Activated CD4-positive, alpha-beta memory T cell treated with anti-CD3 and anti-CD28 coated beads, Interleukin-2, amount 10 ng/mL, durations not matched to agents 7 days and 5 days (primary cell): ENCODE results near the gene CRYAA. TPM values are rescaled to one million over a fixed set of nuclear protein-coding genes. Genes with fewer than 3 reads are reported as not detected.

ENCODE experiments used
- CTCF ChIA-PET: fragments of 350-600 bp; sonication (Branson Sonifier 250); formaldehyde crosslinking; loops from one replicate; lab custom pipeline; 2021; ENCODE audit warnings: antibody characterized with exemption, inconsistent platforms; lab: Charles Lee
- POLR2A ChIA-PET: fragments of 350-600 bp; sonication (Branson Sonifier 250); formaldehyde crosslinking; loops from one replicate; lab custom pipeline; 2021; ENCODE audit warnings: antibody characterized with exemption; lab: Charles Lee
- DNase-seq: peaks from one replicate; pipeline ENCODE4 v3.0.0-alpha.2; 2020
- H3K27ac Mint-ChIP-seq: one replicate; pipeline ENCODE4 v1.8.0; 2021; ENCODE audit warnings: mild to moderate bottlenecking, mixed read lengths
- H3K27me3 Mint-ChIP-seq: one replicate; pipeline ENCODE4 v1.8.0; 2021; ENCODE audit warnings: mixed read lengths
- H3K36me3 Mint-ChIP-seq: one replicate; pipeline ENCODE4 v1.8.0; 2021; ENCODE audit warnings: low read depth, mixed read lengths
- H3K4me1 Mint-ChIP-seq: one replicate; pipeline ENCODE4 v1.8.0; 2021; ENCODE audit warnings: mixed read lengths
- H3K4me3 Mint-ChIP-seq: one replicate; pipeline ENCODE4 v1.8.0; 2021; ENCODE audit warnings: mild to moderate bottlenecking, mixed read lengths
- H3K9me3 Mint-ChIP-seq: one replicate; pipeline ENCODE4 v1.8.0; 2021; ENCODE audit warnings: mixed read lengths
- total RNA-seq, 2 experiments: library from RNA; stranded (reverse); gene quantifications; one replicate each; pipeline ENCODE4 v1.2.3, GENCODE V29; 2021

The CRYAA gene
- total RNA-seq, 2 experiments from 2014 or later, result not detected

GRCh38 chr21:43198376-43198775, 29.6 kb downstream of the CRYAA start:
- no peak for DNase-seq
- ChIA-PET POLR2A (no interaction called here), CTCF (no interaction called here)
- peaks cover 11% of the 10 kb centered on the region for H3K4me1 Mint-ChIP-seq
- H3K9me3 Mint-ChIP-seq, result peaks cover 24% of the 10 kb centered on the region
- no peak overlapping the region for H3K27ac Mint-ChIP-seq
- peaks cover 20% of the 10 kb centered on the region for H3K27me3 Mint-ChIP-seq
- no peak overlapping the region for H3K4me3 Mint-ChIP-seq
- H3K36me3 Mint-ChIP-seq, result peaks cover 7% of the 10 kb centered on the region

- DNase-seq, result no peak
- Mint-ChIP-seq H3K9me3 (peaks cover 24% of the 10 kb centered on the region), H3K4me3 (no peak overlapping the region), H3K4me1 (peaks cover 10% of the 10 kb centered on the region), H3K36me3 (peaks cover 7% of the 10 kb centered on the region), H3K27me3 (peaks cover 22% of the 10 kb centered on the region), H3K27ac (no peak overlapping the region)
- POLR2A ChIA-PET, result no interaction called here
- CTCF ChIA-PET, result no interaction called here
Measured at GRCh38 chr21:43201491-43201890, 32.7 kb downstream of the CRYAA start.

- POLR2A ChIA-PET, result no interaction called here
- CTCF ChIA-PET, result no interaction called here
- Mint-ChIP-seq H3K4me1 (no peaks in the 10 kb centered on the region), H3K27ac (no peak overlapping the region), H3K36me3 (peaks cover 4% of the 10 kb centered on the region), H3K27me3 (peaks cover 14% of the 10 kb centered on the region), H3K4me3 (no peak overlapping the region), H3K9me3 (peaks cover 19% of the 10 kb centered on the region)
- DNase-seq, result peak; percentile 6
Measured at GRCh38 chr21:43203591-43203990, 34.8 kb downstream of the CRYAA start.

GRCh38 chr21:43204638-43205037, 35.8 kb downstream of the CRYAA start:
- Mint-ChIP-seq H3K27me3 (peaks cover 10% of the 10 kb centered on the region), H3K4me1 (no peaks in the 10 kb centered on the region), H3K36me3 (peaks cover 3% of the 10 kb centered on the region), H3K4me3 (no peak overlapping the region), H3K27ac (no peak overlapping the region), H3K9me3 (peaks cover 18% of the 10 kb centered on the region)
- ChIA-PET CTCF (no interaction called here), POLR2A (no interaction called here)
- peak; percentile 3 for DNase-seq

GRCh38 chr21:43206231-43207042, 37.6 kb downstream of the CRYAA start:
- POLR2A ChIA-PET, result no interaction called here
- Mint-ChIP-seq H3K36me3 (no peaks in the 10 kb centered on the region), H3K4me1 (no peaks in the 10 kb centered on the region), H3K27ac (no peak overlapping the region), H3K9me3 (peaks cover 9% of the 10 kb centered on the region), H3K4me3 (no peak overlapping the region), H3K27me3 (peaks cover 4% of the 10 kb centered on the region)
- peak; percentile 9 for DNase-seq
- CTCF ChIA-PET, result no interaction called here

GRCh38 chr21:43207043-43207315, 38.2 kb downstream of the CRYAA start:
- Mint-ChIP-seq H3K9me3 (peaks cover 4% of the 10 kb centered on the region), H3K36me3 (no peaks in the 10 kb centered on the region), H3K4me1 (no peaks in the 10 kb centered on the region), H3K4me3 (no peak overlapping the region), H3K27me3 (peaks cover 4% of the 10 kb centered on the region), H3K27ac (no peak overlapping the region)
- CTCF ChIA-PET, result no interaction called here
- POLR2A ChIA-PET, result no interaction called here
- no peak for DNase-seq

GRCh38 chr21:43207868-43208267, 39.1 kb downstream of the CRYAA start:
- no peak overlapping the region for H3K4me3 Mint-ChIP-seq
- H3K27me3 Mint-ChIP-seq, result peaks cover 4% of the 10 kb centered on the region
- H3K27ac Mint-ChIP-seq, result no peak overlapping the region
- ChIA-PET POLR2A (no interaction called here), CTCF (no interaction called here)
- no peaks in the 10 kb centered on the region for H3K36me3 Mint-ChIP-seq
- H3K4me1 Mint-ChIP-seq, result no peaks in the 10 kb centered on the region
- DNase-seq, result peak; percentile 12
- peaks cover 2% of the 10 kb centered on the region for H3K9me3 Mint-ChIP-seq

- CTCF ChIA-PET, result no interaction called here
Measured at GRCh38 chr21:43208561-43209332, 39.9 kb downstream of the CRYAA start.

GRCh38 chr21:43209575-43210453, 41.0 kb downstream of the CRYAA start:
- no peaks in the 10 kb centered on the region for H3K4me1 Mint-ChIP-seq
- DNase-seq, result peak; percentile 4
- no peak overlapping the region for H3K27ac Mint-ChIP-seq
- POLR2A ChIA-PET, result no interaction called here
- CTCF ChIA-PET, result no interaction called here
- no peak overlapping the region for H3K4me3 Mint-ChIP-seq
- H3K36me3 Mint-ChIP-seq, result no peaks in the 10 kb centered on the region
- peaks cover 2% of the 10 kb centered on the region for H3K27me3 Mint-ChIP-seq
- no peaks in the 10 kb centered on the region for H3K9me3 Mint-ChIP-seq

More at GRCh38 chr21:43208561-43209332, 39.9 kb downstream of the CRYAA start:
- POLR2A ChIA-PET, result no interaction called here
- no peaks in the 10 kb centered on the region for H3K9me3 Mint-ChIP-seq
- no peaks in the 10 kb centered on the region for H3K4me1 Mint-ChIP-seq
- peak; percentile 15 for DNase-seq
- no peaks in the 10 kb centered on the region for H3K36me3 Mint-ChIP-seq
- no peak overlapping the region for H3K4me3 Mint-ChIP-seq
- peaks cover 4% of the 10 kb centered on the region for H3K27me3 Mint-ChIP-seq
- no peak overlapping the region for H3K27ac Mint-ChIP-seq

GRCh38 chr21:43210454-43211071, 41.8 kb downstream of the CRYAA start:
- Mint-ChIP-seq H3K9me3 (no peaks in the 10 kb centered on the region), H3K4me1 (no peaks in the 10 kb centered on the region), H3K4me3 (no peak overlapping the region), H3K36me3 (no peaks in the 10 kb centered on the region), H3K27ac (no peak overlapping the region), H3K27me3 (peaks cover 2% of the 10 kb centered on the region)
- POLR2A ChIA-PET, result no interaction called here
- CTCF ChIA-PET, result no interaction called here
- no peak for DNase-seq

GRCh38 chr21:43211072-43211759, 42.4 kb downstream of the CRYAA start:
- DNase-seq, result peak; percentile 6
- ChIA-PET CTCF (no interaction called here), POLR2A (no interaction called here)
- H3K27ac Mint-ChIP-seq, result no peak overlapping the region
- H3K4me3 Mint-ChIP-seq, result no peak overlapping the region
- H3K9me3 Mint-ChIP-seq, result no peaks in the 10 kb centered on the region
- H3K36me3 Mint-ChIP-seq, result no peaks in the 10 kb centered on the region
- H3K4me1 Mint-ChIP-seq, result no peaks in the 10 kb centered on the region
- peaks cover 2% of the 10 kb centered on the region for H3K27me3 Mint-ChIP-seq

- Mint-ChIP-seq H3K4me1 (no peaks in the 10 kb centered on the region), H3K4me3 (no peak overlapping the region), H3K36me3 (no peaks in the 10 kb centered on the region), H3K27ac (no peak overlapping the region), H3K27me3 (peaks cover 2% of the 10 kb centered on the region), H3K9me3 (no peaks in the 10 kb centered on the region)
- DNase-seq, result peak; percentile 7
- CTCF ChIA-PET, result no interaction called here
- POLR2A ChIA-PET, result no interaction called here
Measured at GRCh38 chr21:43211760-43212115, 42.9 kb downstream of the CRYAA start.
